ENCODE results near the gene FBXW4. TPM values are rescaled to one million over a fixed set of nuclear protein-coding genes. Genes with fewer than 3 reads are reported as not detected.

The FBXW4 gene
- total RNA-seq, 4 donors from 2014 or later, result 48.4 to 91.6 (median 55.6) TPM

GRCh38 chr10:101658975-101659374 lies 36.0 kb downstream of the FBXW4 start:
- TF ChIP-seq POLR2A (IDR thresholded peaks at IDR 0.05) (no peak), EP300 (IDR thresholded peaks at IDR 0.05; ENCODE audit: low read depth) (no peak), POLR2AphosphoS5 (IDR thresholded peaks at IDR 0.05) (no peak), CTCF (IDR thresholded peaks at IDR 0.05) (no peak)
- in situ Hi-C loops (cut with MboI; ENCODE audit: low pct_ligation_motif_present in 1 of 4, low pct_unique_long_range_greater_than_20kb in 1 of 4, low sequenced_read_pairs in 3 of 4) (no loop called here), intact Hi-C loops (cut with DNase I; ENCODE audit: low total_unique reads) (no loop called here)
- Histone ChIP-seq H3K4me1 (no peaks in the 10 kb centered on the region), H3K4me3 (no peak overlapping the region), H3K27me3 (no peaks in the 10 kb centered on the region), H3K9me3 (no peaks in the 10 kb centered on the region), H3K27ac (no peak overlapping the region), H3K36me3 (peaks cover 0 to 8% (median 2%) of the 10 kb centered on the region in 4 donors)
- WGBS, 2 donors (ENCODE audit: low coverage in 1 of 2), result 91% methylated on average over 5 of the region's 5 CpGs; no CpG with 5 or more reads in 1 of the 2 donors
- no peak for DNase-seq

- no peaks in the 10 kb centered on the region for H3K9me3 ChIP-seq
- no peak overlapping the region for H3K27ac ChIP-seq
- no peak for DNase-seq
- WGBS, 2 donors (ENCODE audit: low coverage in 1 of 2), result 98% methylated on average over 2 of the region's 2 CpGs; no CpG with 5 or more reads in 1 of the 2 donors
- peaks cover 0 to 5% (median 2%) of the 10 kb centered on the region in 4 donors for H3K36me3 ChIP-seq
- H3K4me1 ChIP-seq, result no peaks in the 10 kb centered on the region
- TF ChIP-seq CTCF (IDR thresholded peaks at IDR 0.05) (no peak), POLR2AphosphoS5 (IDR thresholded peaks at IDR 0.05) (no peak), POLR2A (IDR thresholded peaks at IDR 0.05) (no peak), EP300 (IDR thresholded peaks at IDR 0.05; ENCODE audit: low read depth) (no peak)
- H3K4me3 ChIP-seq, result no peak overlapping the region
- intact Hi-C loops (cut with DNase I; ENCODE audit: low total_unique reads) (no loop called here), in situ Hi-C loops (cut with MboI; ENCODE audit: low pct_ligation_motif_present in 1 of 4, low pct_unique_long_range_greater_than_20kb in 1 of 4, low sequenced_read_pairs in 3 of 4) (no loop called here)
- H3K27me3 ChIP-seq, result no peaks in the 10 kb centered on the region
Observed at GRCh38 chr10:101656890-101657289, 38.1 kb downstream of the FBXW4 start.

GRCh38 chr10:101655570-101655969 lies 39.4 kb downstream of the FBXW4 start:
- Histone ChIP-seq H3K9me3 (no peaks in the 10 kb centered on the region), H3K4me1 (no peaks in the 10 kb centered on the region), H3K27me3 (no peaks in the 10 kb centered on the region), H3K36me3 (peaks cover 0 to 5% (median 0%) of the 10 kb centered on the region in 4 donors), H3K27ac (no peak overlapping the region), H3K4me3 (no peak overlapping the region)
- intact Hi-C loops (cut with DNase I; ENCODE audit: low total_unique reads) (no loop called here), in situ Hi-C loops (cut with MboI; ENCODE audit: low pct_ligation_motif_present in 1 of 4, low pct_unique_long_range_greater_than_20kb in 1 of 4, low sequenced_read_pairs in 3 of 4) (no loop called here)
- peak; percentile 12 for DNase-seq
- WGBS, 2 donors (ENCODE audit: low coverage in 1 of 2), result 63 to 73% methylated on average over 3 to 6 of the region's 6 CpGs
- no peak for TF ChIP-seq EP300 (IDR thresholded peaks at IDR 0.05; ENCODE audit: low read depth)

- TF ChIP-seq CTCF (IDR thresholded peaks at IDR 0.05) (no peak), POLR2A (IDR thresholded peaks at IDR 0.05) (no peak), POLR2AphosphoS5 (IDR thresholded peaks at IDR 0.05) (no peak), EP300 (IDR thresholded peaks at IDR 0.05; ENCODE audit: low read depth) (no peak)
- H3K36me3 ChIP-seq, result no peaks in the 10 kb centered on the region
Observed at GRCh38 chr10:101653536-101653935, 41.4 kb downstream of the FBXW4 start.

GRCh38 chr10:101651336-101651735 lies 43.6 kb downstream of the FBXW4 start:
- Histone ChIP-seq H3K4me1 (no peaks in the 10 kb centered on the region), H3K27me3 (no peaks in the 10 kb centered on the region), H3K9me3 (no peaks in the 10 kb centered on the region), H3K4me3 (no peak overlapping the region), H3K36me3 (no peaks in the 10 kb centered on the region), H3K27ac (no peak overlapping the region)
- TF ChIP-seq CTCF (IDR thresholded peaks at IDR 0.05), result no peak
- no peak for TF ChIP-seq POLR2AphosphoS5 (IDR thresholded peaks at IDR 0.05)
- no peak for TF ChIP-seq POLR2A (IDR thresholded peaks at IDR 0.05)
- TF ChIP-seq EP300 (IDR thresholded peaks at IDR 0.05; ENCODE audit: low read depth), result no peak
- DNase-seq, result no peak
- 83 to 88% methylated on average over 2 to 5 of the region's 5 CpGs for WGBS, 2 donors (ENCODE audit: low coverage in 1 of 2)
- intact Hi-C loops (cut with DNase I; ENCODE audit: low total_unique reads), result no loop called here
- in situ Hi-C loops (cut with MboI; ENCODE audit: low pct_ligation_motif_present in 1 of 4, low pct_unique_long_range_greater_than_20kb in 1 of 4, low sequenced_read_pairs in 3 of 4), result no loop called here

More at GRCh38 chr10:101653536-101653935, 41.4 kb downstream of the FBXW4 start:
- intact Hi-C loops (cut with DNase I; ENCODE audit: low total_unique reads) (no loop called here), in situ Hi-C loops (cut with MboI; ENCODE audit: low pct_ligation_motif_present in 1 of 4, low pct_unique_long_range_greater_than_20kb in 1 of 4, low sequenced_read_pairs in 3 of 4) (no loop called here)
- no peaks in the 10 kb centered on the region for H3K9me3 ChIP-seq
- H3K4me1 ChIP-seq, result no peaks in the 10 kb centered on the region
- no peak overlapping the region for H3K27ac ChIP-seq
- no peaks in the 10 kb centered on the region for H3K27me3 ChIP-seq
- DNase-seq, result no peak
- 80 to 89% methylated on average over 2 to 8 of the region's 8 CpGs for WGBS, 2 donors (ENCODE audit: low coverage in 1 of 2)
- no peak overlapping the region for H3K4me3 ChIP-seq

All from transverse colon (tissue), 4 donors.